K562 (cell line): Measurements from ENCODE around the gene CKLF. TPM values are rescaled to one million over a fixed set of nuclear protein-coding genes. Genes with fewer than 3 reads are reported as not detected.

ENCODE experiments used
- ATAC-seq: fragments of 200-7000 bp; cut with Tn5 transposase; 3 replicates; pipeline ENCODE4 v1.9.1; 2020; ENCODE audit warnings: moderate library complexity
- BruUV-seq: library from RNA; stranded (reverse); fragments of 400-500 nt; replicated peaks from 2 replicates; lab custom pipeline; 2021; lab: Mats Ljungman, UMichigan
- CTCF ChIA-PET: fragments of 300-600 bp; formaldehyde crosslinking; extraction: SDS; loops from one replicate; lab custom pipeline; 2021; ENCODE audit warnings: low intra/inter-chr PET ratio; lab: Yijun Ruan, JAX
- POLR2A ChIA-PET: fragments of 300-600, 350-650 bp; sonication (Branson Sonifier 250); formaldehyde crosslinking; extraction: SDS; loops from one replicate; lab custom pipeline; 2021; ENCODE audit warnings: antibody characterized with exemption, inconsistent platforms; lab: Yijun Ruan, JAX
- DNase-seq, 4 experiments: peaks; one replicate each; pipeline versions ENCODE4 v3.0.0 to v3.0.0-alpha.2; 2011 to 2018; ENCODE audit warnings: low spot score in 3 of 4, mixed read lengths in 3 of 4; ENCODE audit errors: extremely low read depth in 1 of 4
- FAIRE-seq: peaks from 2 replicates; lab custom pipeline; 2011; peaks lifted over from hg19 to GRCh38; lab: Jason Lieb, UNC
- H2AFZ ChIP-seq: 2 replicates; pipeline ENCODE4 v1.6.0; 2011; ENCODE audit warnings: low read depth, low read length, control low read depth, inconsistent platforms
- H3K27ac ChIP-seq: fragments of 200-600 bp; 3 replicates; pipeline ENCODE4 v1.8.0; 2011; ENCODE audit warnings: low read depth, mild to moderate bottlenecking, control low read depth, inconsistent platforms, low read length, moderate library complexity, mixed read lengths; ENCODE audit errors: extremely low read depth
- H3K27me3 ChIP-seq, 2 experiments: fragments of 300-600 bp in 1 of 2; 2 replicates in 1 of 2; 3 replicates in 1 of 2; pipeline versions ENCODE4 v1.6.0 to v1.8.0; 2011; ENCODE audit warnings: inconsistent platforms in 2 of 2, low read length in 2 of 2, mild to moderate bottlenecking in 1 of 2, mixed read lengths in 1 of 2, moderate library complexity in 1 of 2; ENCODE audit not compliant: control insufficient read depth in 2 of 2, insufficient read depth in 2 of 2
- H3K36me3 ChIP-seq: fragments of 300-600 bp; 3 replicates; pipeline ENCODE4 v1.8.0; 2011; ENCODE audit warnings: mild to moderate bottlenecking, low read length, inconsistent platforms; ENCODE audit not compliant: control insufficient read depth, insufficient read depth
- H3K4me1 ChIP-seq, 2 experiments: fragments of 200-600 bp in 1 of 2; replicated peaks in 1 of 2; 2 replicates in 1 of 2; 3 replicates in 1 of 2; pipeline versions ENCODE4 v1.5.1 to v1.8.0; 2011; ENCODE audit warnings: inconsistent platforms in 2 of 2, low read length in 2 of 2, mild to moderate bottlenecking in 1 of 2, mixed read lengths in 1 of 2, moderate library complexity in 1 of 2; ENCODE audit not compliant: control insufficient read depth in 2 of 2, insufficient read depth in 2 of 2
- H3K4me2 ChIP-seq: 2 replicates; pipeline ENCODE4 v1.6.1; 2011; ENCODE audit warnings: low read length, control low read depth, inconsistent platforms, mixed read lengths; ENCODE audit not compliant: insufficient read depth
- H3K4me3 ChIP-seq: fragments of 200-600 bp; sonication (generic), shearing (Covaris generic); 2 replicates; pipeline ENCODE4 v1.5.1; 2016; ENCODE audit warnings: control low read depth, inconsistent platforms
- H3K79me2 ChIP-seq: fragments of 200-600 bp; 3 replicates; pipeline ENCODE4 v1.8.0; 2011; ENCODE audit warnings: low read length, inconsistent platforms; ENCODE audit not compliant: control insufficient read depth, insufficient read depth
- H3K9ac ChIP-seq, 2 experiments: 2 replicates each; pipeline versions ENCODE4 v1.6.0 to v1.6.1; 2011; ENCODE audit warnings: low read depth in 2 of 2, low read length in 2 of 2, control low read depth in 1 of 2, inconsistent platforms in 1 of 2, mild to moderate bottlenecking in 1 of 2, mixed read lengths in 1 of 2; ENCODE audit not compliant: insufficient read depth in 1 of 2
- H3K9me1 ChIP-seq: one replicate; pipeline ENCODE4 v1.6.0; 2011; ENCODE audit warnings: inconsistent platforms, mild to moderate bottlenecking, low read length, moderate library complexity; ENCODE audit not compliant: control insufficient read depth, insufficient read depth
- H3K9me3 ChIP-seq: replicated peaks from 2 replicates; pipeline ENCODE4 v1.5.1; 2011; ENCODE audit warnings: low read depth, low read length, inconsistent platforms; ENCODE audit not compliant: control insufficient read depth, insufficient read depth
- H4K20me1 ChIP-seq: replicated peaks from 2 replicates; pipeline ENCODE4 v1.6.1; 2011; ENCODE audit warnings: low read length, inconsistent platforms, mixed read lengths; ENCODE audit not compliant: control insufficient read depth, insufficient read depth
- CGGBP1 ChIP-seq: fragments of 250-450 bp; sonication (Bioruptor Pico); IDR thresholded peaks from 2 replicates; pipeline ENCODE4 v1.9.0; 2021; ENCODE audit warnings: mild to moderate bottlenecking
- CSDE1 ChIP-seq, 2 experiments: fragments of 450-650 bp; IDR thresholded peaks; 2 replicates each; pipeline ENCODE4 v1.6.1; 2016; ENCODE audit warnings: mild to moderate bottlenecking in 1 of 2
- FOXJ3 ChIP-seq: sonication (generic); formaldehyde crosslinking; IDR thresholded peaks from 2 replicates; pipeline ENCODE4 v1.4.0; 2020; ENCODE audit warnings: mild to moderate bottlenecking, missing genetic modification reagents
- MAZ ChIP-seq, 2 experiments: fragments of 450-650 bp in 1 of 2; sonication (generic) in 1 of 2; formaldehyde crosslinking; IDR thresholded peaks in 1 of 2; conservative IDR thresholded peaks in 1 of 2; 2 replicates each; pipeline versions ENCODE4 v1.4.0 to v1.5.0; 2020; ENCODE audit warnings: mild to moderate bottlenecking in 1 of 2, missing genetic modification reagents in 1 of 2
- MIER1 ChIP-seq: fragments of 450-650 bp; IDR thresholded peaks from 2 replicates; pipeline ENCODE4 v1.6.1; 2016; ENCODE audit warnings: antibody characterized with exemption, mild to moderate bottlenecking, low read depth
- NR3C1 ChIP-seq: sonication (generic); formaldehyde crosslinking; IDR thresholded peaks from 2 replicates; pipeline ENCODE4 v1.8.1; 2022; ENCODE audit warnings: missing genetic modification reagents
- PTRF ChIP-seq: fragments of 450-650 bp; IDR thresholded peaks from 2 replicates; pipeline ENCODE4 v1.6.1; 2016; ENCODE audit warnings: mild to moderate bottlenecking, missing genetic modification characterization, missing compliant biosample characterization
- RB1 ChIP-seq: fragments of 450-650 bp; IDR thresholded peaks from 2 replicates; pipeline ENCODE4 v1.6.1; 2017; ENCODE audit warnings: low read depth, mild to moderate bottlenecking
- SAFB2 ChIP-seq: fragments of 200-400 bp; formaldehyde crosslinking; IDR thresholded peaks from 2 replicates; pipeline ENCODE4 v1.6.1; 2018; ENCODE audit warnings: borderline replicate concordance, low read length, low read depth, moderate library complexity; ENCODE audit not compliant: severe bottlenecking
- SNIP1 ChIP-seq: fragments of 450-650 bp; IDR thresholded peaks from 2 replicates; pipeline ENCODE4 v1.7.1; 2017; ENCODE audit warnings: low read depth, mild to moderate bottlenecking
- ZNF395 ChIP-seq: fragments of 200-800 bp; sonication (Bioruptor generic); IDR thresholded peaks from 2 replicates; pipeline ENCODE4 v1.6.1; 2017; ENCODE audit warnings: missing genetic modification characterization, missing compliant biosample characterization
- ZNF407 ChIP-seq: fragments of 450-650 bp; IDR thresholded peaks from 2 replicates; pipeline ENCODE4 v1.6.1; 2016; ENCODE audit warnings: low read depth
- WGBS: fragments of 100-300 bp; shearing (Covaris generic); methylation state at CpG from one replicate; pipeline ENCODE4 v1.1.6; 2016; ENCODE audit warnings: low coverage, mixed read lengths; ENCODE audit not compliant: insufficient coverage; ENCODE audit errors: missing lambda C conversion rate; 5-methylcytosine and 5-hydroxymethylcytosine counted together
- in situ Hi-C: fragments of 300-500 bp; cut with MboI; formaldehyde crosslinking; loops from 4 replicates; pipeline ENCODE4 v1.15.0; 2018; ENCODE audit warnings: inconsistent platforms, mixed read lengths
- intact Hi-C: fragments of 100-400 bp; cut with micrococcal nuclease; formaldehyde crosslinking; loops from 2 replicates; pipeline ENCODE4 v1.14.2; 2022
- polyA plus RNA-seq, 8 experiments: library from polyadenylated mRNA; depleted of rRNA in 4 of 8; stranded (reverse) in 5 of 8; unstranded in 3 of 8; fragments of >200 nt; fragmentation: Nextera tagmentation in 2 of 8; fragmentation: Illumina TruSeq in 1 of 8; extraction: Ambion mirVana in 2 of 8; extraction: Trizol in 1 of 8; gene quantifications; 2 replicates each; pipeline versions ENCODE4 v1.2.1 to v1.2.3, GENCODE V29; 2011 to 2014; ENCODE audit warnings: inconsistent platforms in 1 of 8, missing spikeins in 1 of 8
- total RNA-seq, 7 experiments: library from RNA; depleted of rRNA in 6 of 7; stranded (reverse); fragments of >200 nt in 6 of 7; fragmentation: Illumina TruSeq in 2 of 7; extraction: Trizol in 2 of 7; gene quantifications; 2 replicates each; pipeline versions ENCODE4 v1.2.1 to v1.2.3, GENCODE V29; 2011 to 2021; ENCODE audit warnings: low replicate concordance in 1 of 7

CKLF gene
- total and polyA plus RNA-seq, 9 of the 15 experiments (the other 6 are each of a cell fraction or from before 2014, with no cell fraction given): 84.8 to 322 (median 118) TPM

- FAIRE-seq (no peak), DNase-seq (no peak), ATAC-seq (no peak)
- in situ Hi-C loops: no loop called here
- H3K9me1 ChIP-seq: no peaks in the 10 kb centered on the region
- intact Hi-C loops: no loop called here
- no peaks in the 10 kb centered on the region for H3K9me3 ChIP-seq
- H3K4me1 ChIP-seq: peaks cover 3 to 8% of the 10 kb centered on the region in 2 experiments; a peak in 3 of 5 replicates
- CTCF ChIA-PET: interaction anchor here (0.7 kb wide), 1 partner anchor 27 kb away, joined by 3 read pairs; no protein-coding TSS in a partner anchor
- TF ChIP-seq MIER1 (no peak), CSDE1 (IDR thresholded peaks at IDR 0.05) (no peak), NR3C1 (CRISPR knock-in tag) (no peak), MAZ (CRISPR knock-in tag; conservative IDR thresholded peaks at IDR 0.05 in 1 of 2, IDR thresholded peaks at IDR 0.05 in 1 of 2) (no peak), SNIP1 (no peak), SAFB2 (no peak), PTRF (no peak), ZNF395 (CRISPR knock-in tag) (no peak), FOXJ3 (no peak), CGGBP1 (no peak), ZNF407 (no peak), RB1 (no peak)
- WGBS: 95% methylated on average over 1 of the region's 1 CpG
- H4K20me1 ChIP-seq: no peaks in the 10 kb centered on the region
- H3K27me3 ChIP-seq: no peaks in the 10 kb centered on the region
- H3K27ac ChIP-seq: no peak overlapping the region
- no peak overlapping the region for H3K4me2 ChIP-seq
- peaks cover 83% of the 10 kb centered on the region for H3K36me3 ChIP-seq
- BruUV-seq: no TSS peak
- no peaks in the 10 kb centered on the region for H3K79me2 ChIP-seq
- H3K9ac ChIP-seq: no peak overlapping the region
- H2AFZ ChIP-seq: no peak overlapping the region
- POLR2A ChIA-PET: interaction anchor here (2.1 kb wide), 1 partner anchor 10 kb away, joined by 11 read pairs; no protein-coding TSS in a partner anchor
- no peak overlapping the region for H3K4me3 ChIP-seq
Observed at GRCh38 chr16:66562409-66562808, 10.0 kb downstream of the CKLF start.
